Natural killer cell (primary cell): Measurements from ENCODE around the gene SGK2. TPM values are rescaled to one million over a fixed set of nuclear protein-coding genes. Genes with fewer than 3 reads are reported as not detected.

Source experiments
- ATAC-seq, 3 donors: fragments of 150-1000 bp in 2 of 3; fragments of 200-7000 bp in 1 of 3; cut with Tn5 transposase; 1 replicate in 1 of 3; 2 replicates in 2 of 3; pipeline ENCODE4 v1.10.0; 2021; ENCODE audit warnings: mild to moderate bottlenecking in 2 of 3, moderate library complexity in 2 of 3
- DNase-seq, 2 donors: peaks; one replicate each; pipeline versions ENCODE4 v3.0.0 to v3.0.0-alpha.2; 2013 to 2021; ENCODE audit warnings: mixed read lengths in 1 of 2
- H3K27ac ChIP-seq: one replicate; pipeline ENCODE4 v1.5.1; 2013; ENCODE audit warnings: mild to moderate bottlenecking, low read length
- H3K27me3 ChIP-seq: one replicate; pipeline ENCODE4 v1.6.1; 2013; ENCODE audit warnings: low read length; ENCODE audit not compliant: control insufficient read depth, insufficient read depth
- H3K36me3 ChIP-seq: one replicate; pipeline ENCODE4 v1.6.1; 2013; ENCODE audit warnings: low read length; ENCODE audit not compliant: control insufficient read depth, insufficient read depth
- H3K4me1 ChIP-seq: one replicate; pipeline ENCODE4 v1.6.1; 2013; ENCODE audit warnings: low read length; ENCODE audit not compliant: control insufficient read depth, insufficient read depth
- H3K4me3 ChIP-seq: one replicate; pipeline ENCODE4 v1.5.1; 2013; ENCODE audit warnings: low read length
- H3K9me3 ChIP-seq: one replicate; pipeline ENCODE4 v1.6.1; 2013; ENCODE audit warnings: low read length; ENCODE audit not compliant: control insufficient read depth, insufficient read depth
- H3K27ac Mint-ChIP-seq, 2 donors: one replicate each; pipeline ENCODE4 v1.8.0; 2022; ENCODE audit warnings: mild to moderate bottlenecking in 2 of 2, mixed read lengths in 2 of 2, moderate library complexity in 1 of 2
- H3K27me3 Mint-ChIP-seq, 2 donors: one replicate each; pipeline ENCODE4 v1.8.0; 2022; ENCODE audit warnings: low read depth in 2 of 2, mixed read lengths in 2 of 2
- H3K36me3 Mint-ChIP-seq: one replicate; pipeline ENCODE4 v1.8.0; 2022; ENCODE audit warnings: mixed read lengths
- H3K4me1 Mint-ChIP-seq, 2 donors: one replicate each; pipeline ENCODE4 v1.8.0; 2022; ENCODE audit warnings: mixed read lengths in 2 of 2
- H3K4me3 Mint-ChIP-seq: one replicate; pipeline ENCODE4 v1.8.0; 2022; ENCODE audit warnings: mild to moderate bottlenecking, moderate library complexity, mixed read lengths
- H3K9me3 Mint-ChIP-seq, 2 donors: one replicate each; pipeline ENCODE4 v1.8.0; 2022; ENCODE audit warnings: mixed read lengths in 2 of 2
- CTCF ChIP-seq: fragments of 200-600 bp; IDR thresholded peaks from one replicate; pipeline ENCODE4 v1.8.0; 2022; ENCODE audit warnings: antibody characterized with exemption
- WGBS: methylation state at CpG from one replicate; pipeline ENCODE4 v1.1.7; 2013; ENCODE audit warnings: missing lambda C conversion rate; ENCODE audit not compliant: insufficient coverage; 5-methylcytosine and 5-hydroxymethylcytosine counted together
- intact Hi-C: fragments of 100-400 bp; cut with micrococcal nuclease; formaldehyde crosslinking; loops from one replicate; pipeline ENCODE4 v1.14.2; 2022
- total RNA-seq, 4 donors: library from RNA; stranded (reverse); fragments of 120-200 nt in 1 of 4; gene quantifications; one replicate each; pipeline versions ENCODE4 v1.2.3 to v1.2.4, GENCODE V29; 2013 to 2022

Gene SGK2
- total RNA-seq, 3 donors from 2014 or later (not counting 1 experiment from before 2014, with no cell fraction given) = 0.48 to 1.2 (median 0.61) TPM

GRCh38 chr20:43631598-43631997 is 72.8 kb downstream of the SGK2 start:
- WGBS = 100% methylated on average over 7 of the region's 8 CpGs
- H3K36me3 ChIP-seq = peaks cover 16% of the 10 kb centered on the region
- no peak overlapping the region for H3K4me3 ChIP-seq
- no peak for TF ChIP-seq CTCF
- no peaks in the 10 kb centered on the region for H3K4me1 ChIP-seq
- Mint-ChIP-seq H3K4me1 (no peaks in the 10 kb centered on the region), H3K27ac (no peak overlapping the region), H3K36me3 (peaks cover 7% of the 10 kb centered on the region), H3K4me3 (no peak overlapping the region), H3K27me3 (no peaks in the 10 kb centered on the region), H3K9me3 (no peaks in the 10 kb centered on the region)
- H3K9me3 ChIP-seq = no peaks in the 10 kb centered on the region
- H3K27me3 ChIP-seq = no peaks in the 10 kb centered on the region
- DNase-seq (no peak), ATAC-seq (no peak)
- H3K27ac ChIP-seq = no peak overlapping the region
- intact Hi-C loops = no loop called here

Other genes starting within 250 kb of the SGK2 start
- gene SRSF6, start 101.1 kb upstream of the SGK2 start, total RNA-seq = 100 to 1,000 TPM; 184 to 252 (median 229) TPM
- gene L3MBTL1, start 51.3 kb upstream of the SGK2 start, total RNA-seq = 10 to 100 TPM; 15.4 to 17.1 (median 17.0) TPM
- gene IFT52, start 31.9 kb downstream of the SGK2 start, total RNA-seq = 10 to 100 TPM; 21.5 to 26.1 (median 22.4) TPM
- gene MYBL2, start 108.1 kb downstream of the SGK2 start, total RNA-seq = 1 to 10 TPM; 1.6 to 2.4 (median 1.7) TPM
- not detected for gene GTSF1L, start 168.0 kb downstream of the SGK2 start, total RNA-seq